ENCODE measurements around the gene PKIG.

PKIG gene

DNA sequence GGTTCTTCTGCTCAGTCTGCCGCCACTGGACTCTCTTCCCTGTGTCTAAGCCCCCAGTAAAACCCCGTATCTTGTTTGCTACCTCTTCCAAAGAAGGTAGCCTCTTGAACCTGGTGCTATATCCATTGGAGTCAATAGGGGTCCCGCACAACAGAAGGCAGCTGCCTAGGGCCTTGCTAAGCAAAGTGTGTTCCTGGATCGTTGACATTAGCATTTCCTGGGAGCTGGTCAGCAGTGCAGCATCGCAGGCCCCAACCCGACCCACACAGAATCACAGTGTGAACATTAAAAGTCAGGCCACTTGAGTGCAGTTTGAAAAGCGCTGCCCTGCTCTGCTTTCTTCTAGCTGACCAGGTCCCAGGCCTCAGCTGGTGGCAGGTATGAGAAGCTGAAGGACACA, 66.2 kb downstream of the PKIG start:
- no peak overlapping the region for H3K4me3 ChIP-seq (ENCODE audit: low read depth, low read length)
- no peaks in the 10 kb centered on the region for H3K9me3 ChIP-seq (ENCODE audit: severe bottlenecking)
- TF ChIP-seq, protein P1, sequence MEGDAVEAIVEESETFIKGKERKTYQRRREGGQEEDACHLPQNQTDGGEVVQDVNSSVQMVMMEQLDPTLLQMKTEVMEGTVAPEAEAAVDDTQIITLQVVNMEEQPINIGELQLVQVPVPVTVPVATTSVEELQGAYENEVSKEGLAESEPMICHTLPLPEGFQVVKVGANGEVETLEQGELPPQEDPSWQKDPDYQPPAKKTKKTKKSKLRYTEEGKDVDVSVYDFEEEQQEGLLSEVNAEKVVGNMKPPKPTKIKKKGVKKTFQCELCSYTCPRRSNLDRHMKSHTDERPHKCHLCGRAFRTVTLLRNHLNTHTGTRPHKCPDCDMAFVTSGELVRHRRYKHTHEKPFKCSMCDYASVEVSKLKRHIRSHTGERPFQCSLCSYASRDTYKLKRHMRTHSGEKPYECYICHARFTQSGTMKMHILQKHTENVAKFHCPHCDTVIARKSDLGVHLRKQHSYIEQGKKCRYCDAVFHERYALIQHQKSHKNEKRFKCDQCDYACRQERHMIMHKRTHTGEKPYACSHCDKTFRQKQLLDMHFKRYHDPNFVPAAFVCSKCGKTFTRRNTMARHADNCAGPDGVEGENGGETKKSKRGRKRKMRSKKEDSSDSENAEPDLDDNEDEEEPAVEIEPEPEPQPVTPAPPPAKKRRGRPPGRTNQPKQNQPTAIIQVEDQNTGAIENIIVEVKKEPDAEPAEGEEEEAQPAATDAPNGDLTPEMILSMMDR (IDR thresholded peaks at IDR 0.05; ENCODE audit: low read depth, low read length) = peak; percentile 1; the same call in 1 of the 2 replicates
- no peaks in the 10 kb centered on the region for H3K27me3 ChIP-seq (ENCODE audit: insufficient read depth, low read depth, severe bottlenecking)
- H3K27ac ChIP-seq = no peak overlapping the region
- no peaks in the 10 kb centered on the region for H3K36me3 ChIP-seq
- DNase-seq = no peak

DNA sequence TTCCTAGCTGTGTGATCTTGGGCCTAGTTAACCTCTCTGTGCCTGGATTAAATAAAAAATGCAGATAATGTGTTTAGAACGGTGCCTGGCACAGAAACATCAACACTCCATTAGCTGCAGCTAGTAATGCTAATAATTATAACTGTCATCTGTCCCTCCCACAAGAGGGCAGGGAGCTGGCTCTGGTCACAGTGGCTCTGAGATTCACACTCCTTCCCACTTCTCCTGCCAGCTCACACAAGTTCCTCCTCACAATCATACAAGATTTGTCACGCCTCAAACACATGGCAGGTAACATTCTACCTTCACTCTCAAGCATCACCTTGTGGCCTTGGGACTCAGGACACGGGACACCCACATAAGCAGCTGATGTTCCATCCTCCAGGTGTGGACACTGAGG, 66.7 kb downstream of the PKIG start:
- DNase-seq = no peak
- TF ChIP-seq, protein P1 (IDR thresholded peaks at IDR 0.05; ENCODE audit: low read depth, low read length) = no peak
- no peaks in the 10 kb centered on the region for H3K27me3 ChIP-seq (ENCODE audit: insufficient read depth, low read depth, severe bottlenecking)
- no peak overlapping the region for H3K4me3 ChIP-seq (ENCODE audit: low read depth, low read length)
- H3K36me3 ChIP-seq = no peaks in the 10 kb centered on the region
- no peak overlapping the region for H3K27ac ChIP-seq
- H3K9me3 ChIP-seq (ENCODE audit: severe bottlenecking) = no peaks in the 10 kb centered on the region

DNA sequence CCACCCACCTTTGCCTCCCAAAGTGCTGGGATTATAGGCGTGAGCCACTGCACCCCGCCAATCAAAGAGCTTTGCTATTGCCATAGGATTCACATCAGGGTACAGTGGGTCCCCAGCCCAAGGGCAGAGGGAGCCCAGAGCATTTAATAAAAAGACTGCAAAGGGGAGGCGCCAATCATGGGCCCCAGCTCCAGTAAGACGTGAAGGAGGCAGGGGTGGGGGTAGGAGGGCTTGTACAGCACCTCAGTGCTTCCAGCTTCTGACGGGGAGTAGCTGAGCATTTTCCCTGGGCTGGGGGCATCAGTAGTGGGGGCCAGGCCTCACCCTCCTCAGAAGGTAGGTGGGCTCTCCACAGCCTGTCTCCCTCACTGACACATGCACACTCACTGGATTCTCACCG, 67.6 kb downstream of the PKIG start:
- Histone ChIP-seq H3K27me3 (ENCODE audit: insufficient read depth, low read depth, severe bottlenecking) (no peaks in the 10 kb centered on the region), H3K4me3 (ENCODE audit: low read depth, low read length) (no peak overlapping the region), H3K9me3 (ENCODE audit: severe bottlenecking) (no peaks in the 10 kb centered on the region), H3K36me3 (no peaks in the 10 kb centered on the region), H3K27ac (no peak overlapping the region)
- TF ChIP-seq, protein P1 (IDR thresholded peaks at IDR 0.05; ENCODE audit: low read depth, low read length) = no peak
- no peak for DNase-seq

DNA sequence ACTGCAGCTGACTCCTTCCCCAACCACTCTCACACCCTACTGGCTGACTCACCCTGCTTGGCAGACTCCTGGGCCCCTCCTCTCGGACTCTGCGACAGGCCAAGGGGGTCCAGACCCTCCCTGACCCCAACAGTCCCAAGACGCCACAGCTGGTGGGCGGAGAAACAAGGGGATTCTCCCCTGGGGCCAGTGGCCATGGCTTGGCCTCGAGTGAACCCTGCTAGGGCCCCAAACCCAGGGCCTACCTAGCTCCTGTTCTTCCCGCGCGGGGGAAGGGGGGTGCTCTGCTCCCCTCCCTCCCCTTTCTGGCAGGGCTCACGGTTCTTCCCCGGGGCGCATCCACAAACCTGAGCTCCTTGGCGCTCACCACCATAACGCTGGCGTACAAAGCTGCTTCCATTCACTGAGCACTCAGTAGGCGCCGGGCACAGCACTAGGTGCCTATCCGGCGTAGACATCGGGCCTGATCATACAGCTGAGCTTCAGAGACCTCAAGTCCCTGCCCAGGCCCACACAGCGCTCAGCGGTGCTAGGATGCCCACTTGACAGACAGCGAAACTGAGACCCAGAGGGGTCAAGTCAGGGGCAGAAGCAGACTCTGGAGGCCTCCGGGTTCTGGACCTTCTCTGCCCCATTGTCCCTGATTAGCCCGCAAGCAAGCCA, 68.5 kb downstream of the PKIG start:
- H3K36me3 ChIP-seq = no peaks in the 10 kb centered on the region
- no peak for DNase-seq
- TF ChIP-seq, protein P1 (IDR thresholded peaks at IDR 0.05; ENCODE audit: low read depth, low read length) = no peak
- peak overlapping the region; percentile 44 for H3K27ac ChIP-seq
- no peaks in the 10 kb centered on the region for H3K9me3 ChIP-seq (ENCODE audit: severe bottlenecking)
- no peaks in the 10 kb centered on the region for H3K27me3 ChIP-seq (ENCODE audit: insufficient read depth, low read depth, severe bottlenecking)
- peak overlapping the region; percentile 86 for H3K4me3 ChIP-seq (ENCODE audit: low read depth, low read length)

DNA sequence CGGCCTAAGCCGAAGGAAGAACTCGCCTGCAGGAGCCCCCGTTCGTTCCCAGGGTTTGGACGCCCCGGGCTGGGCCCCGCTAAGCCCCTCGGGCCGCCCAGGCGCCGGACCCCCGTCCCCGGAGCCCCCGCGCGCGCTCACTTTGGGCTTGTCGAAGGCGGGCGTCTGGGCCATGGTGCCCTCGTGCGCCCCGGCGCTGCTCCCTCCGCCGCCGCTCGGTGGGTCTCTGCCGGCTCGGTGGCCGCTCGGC, 69.0 kb downstream of the PKIG start:
- H3K27ac ChIP-seq = peak overlapping the region; percentile 44
- no peak for DNase-seq
- H3K4me3 ChIP-seq (ENCODE audit: low read depth, low read length) = peak overlapping the region; percentile 86
- no peaks in the 10 kb centered on the region for H3K9me3 ChIP-seq (ENCODE audit: severe bottlenecking)
- H3K27me3 ChIP-seq (ENCODE audit: insufficient read depth, low read depth, severe bottlenecking) = no peaks in the 10 kb centered on the region
- TF ChIP-seq, protein P1 (IDR thresholded peaks at IDR 0.05; ENCODE audit: low read depth, low read length) = no peak
- no peaks in the 10 kb centered on the region for H3K36me3 ChIP-seq
